ENCODE data around the gene RAD51B. TPM values are rescaled to one million over a fixed set of nuclear protein-coding genes. Genes with fewer than 3 reads are reported as not detected.

RAD51B gene
- total and polyA plus RNA-seq, 9 of the 15 experiments (the other 6 are each of a cell fraction or from before 2014, with no cell fraction given), result 8.5 to 17.3 (median 11.3) TPM

GRCh38 chr14:68407825-68408224, 588.2 kb downstream of the RAD51B start:
- in situ Hi-C loops (cut with MboI), result no loop called here
- H3K9me1 ChIP-seq (ENCODE audit: control insufficient read depth, insufficient read depth, low read length), result no peaks in the 10 kb centered on the region
- no peaks in the 10 kb centered on the region for H4K20me1 ChIP-seq (replicated peaks; ENCODE audit: control insufficient read depth, insufficient read depth, low read length)
- H3K36me3 ChIP-seq (ENCODE audit: control insufficient read depth, insufficient read depth, low read length), result no peaks in the 10 kb centered on the region
- H3K9ac ChIP-seq (ENCODE audit: insufficient read depth in 1 of 2, low read depth in 2 of 2, low read length in 2 of 2), result no peak overlapping the region
- ChIA-PET POLR2A (interaction anchor here (0.6 kb wide), 1 partner anchor 1263 kb away, joined by 3 read pairs; no protein-coding TSS in a partner anchor), CTCF (ENCODE audit: low intra/inter-chr PET ratio) (no interaction called here)
- H3K79me2 ChIP-seq (ENCODE audit: control insufficient read depth, insufficient read depth, low read length), result no peaks in the 10 kb centered on the region
- no TSS peak for BruUV-seq (replicated peaks)
- H3K27me3 ChIP-seq (ENCODE audit: control insufficient read depth in 2 of 2, insufficient read depth in 2 of 2, low read length in 2 of 2), result no peaks in the 10 kb centered on the region
- H3K4me1 ChIP-seq (replicated peaks in 1 of 2; ENCODE audit: control insufficient read depth in 2 of 2, insufficient read depth in 2 of 2, low read length in 2 of 2), result peaks cover 0 to 10% of the 10 kb centered on the region in 2 experiments; a peak in 4 of 5 replicates
- ATAC-seq, result no peak
- H2AFZ ChIP-seq (ENCODE audit: low read depth, low read length), result no peak overlapping the region
- no peaks in the 10 kb centered on the region for H3K9me3 ChIP-seq (replicated peaks; ENCODE audit: control insufficient read depth, insufficient read depth, low read depth, low read length)
- H3K27ac ChIP-seq (ENCODE audit: extremely low read depth, low read depth, low read length), result no peak overlapping the region
- no peak for DNase-seq (ENCODE audit: extremely low read depth in 1 of 4, low spot score in 3 of 4)
- intact Hi-C loops (cut with micrococcal nuclease), result loop anchor here (10.0 kb wide), 1 partner anchor 113 kb away; no protein-coding TSS in a partner anchor
- 100% methylated on average over 1 of the region's 1 CpG for WGBS (ENCODE audit: insufficient coverage, low coverage, missing lambda C conversion rate)
- no peak overlapping the region for H3K4me3 ChIP-seq
- TF ChIP-seq ELK3 (CRISPR knock-in tag; IDR thresholded peaks at IDR 0.05) (no peak), RNF2 (IDR thresholded peaks at IDR 0.05) (no peak), BMI1 (IDR thresholded peaks at IDR 0.05; ENCODE audit: low read length) (no peak), MYBL2 (IDR thresholded peaks at IDR 0.05; ENCODE audit: low read depth) (no peak), MYBL2 (CRISPR knock-in tag; IDR thresholded peaks at IDR 0.05; ENCODE audit: borderline replicate concordance) (no peak), ZKSCAN3 (CRISPR knock-in tag; IDR thresholded peaks at IDR 0.05) (no peak), PBX2 (CRISPR knock-in tag; IDR thresholded peaks at IDR 0.05; ENCODE audit: low read depth) (no peak), PBX2 (tag; conservative IDR thresholded peaks at IDR 0.05; ENCODE audit: low read depth) (no peak), RBFOX2 (IDR thresholded peaks at IDR 0.05; ENCODE audit: low read depth, low read length) (no peak), ARID1B (IDR thresholded peaks at IDR 0.05) (no peak), RFX5 (IDR thresholded peaks at IDR 0.05; ENCODE audit: low read depth, low read length) (no peak), CXXC5 (CRISPR knock-in tag; IDR thresholded peaks at IDR 0.05) (no peak), ZNF57 (CRISPR knock-in tag; IDR thresholded peaks at IDR 0.05) (no peak)
- no peak for FAIRE-seq
- H3K4me2 ChIP-seq (ENCODE audit: insufficient read depth, low read length), result no peak overlapping the region

Data from K562 (cell line).